GM13977 (cell line): ENCODE data around the gene KREMEN1.

Experiments
- DNase-seq: peaks from one replicate; pipeline ENCODE4 v3.0.0; 2012; ENCODE audit warnings: low spot score
- in situ Hi-C: fragments of 300-500 bp; cut with MboI; formaldehyde crosslinking; loops from one replicate; pipeline ENCODE4 v1.12.0; 2022; ENCODE audit warnings: low sequenced_read_pairs, low pct_unique_long_range_greater_than_20kb, mixed read lengths, inconsistent platforms; ENCODE audit not compliant: unreplicated experiment
- TF ChIP-seq, protein P1 (sequence below): IDR thresholded peaks from 2 replicates; pipeline ENCODE4 v1.5.1; 2012; ENCODE audit warnings: mild to moderate bottlenecking, control low read depth; ENCODE audit not compliant: insufficient read depth; ENCODE audit errors: extremely low read depth, missing control alignments

Gene KREMEN1

GRCh38 chr22:29206372-29207242, 133.8 kb downstream of the KREMEN1 start:
- TF ChIP-seq, protein P1, sequence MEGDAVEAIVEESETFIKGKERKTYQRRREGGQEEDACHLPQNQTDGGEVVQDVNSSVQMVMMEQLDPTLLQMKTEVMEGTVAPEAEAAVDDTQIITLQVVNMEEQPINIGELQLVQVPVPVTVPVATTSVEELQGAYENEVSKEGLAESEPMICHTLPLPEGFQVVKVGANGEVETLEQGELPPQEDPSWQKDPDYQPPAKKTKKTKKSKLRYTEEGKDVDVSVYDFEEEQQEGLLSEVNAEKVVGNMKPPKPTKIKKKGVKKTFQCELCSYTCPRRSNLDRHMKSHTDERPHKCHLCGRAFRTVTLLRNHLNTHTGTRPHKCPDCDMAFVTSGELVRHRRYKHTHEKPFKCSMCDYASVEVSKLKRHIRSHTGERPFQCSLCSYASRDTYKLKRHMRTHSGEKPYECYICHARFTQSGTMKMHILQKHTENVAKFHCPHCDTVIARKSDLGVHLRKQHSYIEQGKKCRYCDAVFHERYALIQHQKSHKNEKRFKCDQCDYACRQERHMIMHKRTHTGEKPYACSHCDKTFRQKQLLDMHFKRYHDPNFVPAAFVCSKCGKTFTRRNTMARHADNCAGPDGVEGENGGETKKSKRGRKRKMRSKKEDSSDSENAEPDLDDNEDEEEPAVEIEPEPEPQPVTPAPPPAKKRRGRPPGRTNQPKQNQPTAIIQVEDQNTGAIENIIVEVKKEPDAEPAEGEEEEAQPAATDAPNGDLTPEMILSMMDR: no peak
- in situ Hi-C loops: no loop called here

DNA sequence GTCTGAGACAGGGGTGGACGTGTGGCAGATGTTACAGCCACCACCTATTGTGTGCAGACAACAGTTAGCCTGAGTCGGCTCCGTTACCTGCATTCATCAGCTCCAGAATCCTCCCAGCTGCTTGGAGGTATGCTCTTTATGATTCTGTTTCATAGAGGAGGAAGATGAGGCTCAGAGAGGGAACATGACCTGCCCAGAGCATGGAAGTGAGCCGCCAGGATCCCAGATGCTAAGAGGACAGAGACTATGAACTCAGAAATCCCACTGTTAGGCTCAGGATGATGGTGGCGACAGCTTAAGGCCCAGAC, 134.4 kb downstream of the KREMEN1 start:
- in situ Hi-C loops: no loop called here
- TF ChIP-seq, protein P1: no peak
- DNase-seq: no peak

More at GRCh38 chr22:29206372-29207242, 133.8 kb downstream of the KREMEN1 start:
- no peak for DNase-seq

- TF ChIP-seq, protein P1: no peak
- in situ Hi-C loops: no loop called here
- no peak for DNase-seq
These were observed 135.0 kb downstream of the KREMEN1 start for GRCh38 chr22:29207562-29208501.

DNA sequence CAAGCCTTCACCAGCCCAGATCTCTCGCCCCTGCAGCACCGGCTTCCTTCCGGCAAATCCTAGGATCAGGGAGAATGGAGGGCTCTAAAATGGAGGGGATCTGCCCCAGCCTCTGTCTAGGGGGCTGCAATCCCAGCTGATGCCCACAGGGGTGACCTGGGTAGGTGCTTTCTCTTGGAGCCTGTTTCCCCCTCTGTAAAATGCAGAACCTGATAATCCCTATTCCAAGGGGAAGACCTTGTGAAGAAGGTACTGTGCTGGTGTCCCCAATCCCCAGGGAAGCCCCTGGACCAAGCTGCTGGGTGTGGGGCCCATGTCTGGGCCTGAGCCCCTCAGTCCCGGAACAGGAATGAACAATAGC, 135.6 kb downstream of the KREMEN1 start:
- DNase-seq: no peak
- TF ChIP-seq, protein P1: no peak
- in situ Hi-C loops: no loop called here

GRCh38 chr22:29208879-29209623, 136.2 kb downstream of the KREMEN1 start:
- no peak for DNase-seq
- TF ChIP-seq, protein P1: no peak
- in situ Hi-C loops: no loop called here

DNA sequence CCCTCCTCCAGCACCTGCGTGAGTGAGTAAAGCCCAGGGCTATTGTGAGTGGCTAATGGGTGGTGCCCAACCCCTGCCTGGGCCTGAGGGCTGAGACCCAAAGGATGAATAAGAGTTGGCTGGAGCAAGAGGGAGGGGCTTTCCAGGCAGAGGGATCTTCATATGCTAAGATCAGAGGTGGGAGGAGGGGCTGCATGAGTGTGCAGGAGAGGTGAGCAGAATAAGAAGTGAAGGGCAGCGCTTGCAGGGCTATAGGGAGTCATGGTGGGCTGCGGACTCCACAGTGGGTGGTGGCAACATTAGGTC, 136.7 kb downstream of the KREMEN1 start:
- TF ChIP-seq, protein P1: no peak
- no peak for DNase-seq
- in situ Hi-C loops: no loop called here
